Cardiac muscle cell (in vitro differentiated cells and primary cell): ENCODE results near the gene NT5DC2. TPM values are rescaled to one million over a fixed set of nuclear protein-coding genes. Genes with fewer than 3 reads are reported as not detected.
A peak's percentile ranks its signal among the peaks of the same experiment; 100 is the strongest.
"Not testable (repeated sequence)": the region's sequence is repeated elsewhere in the genome, so short reads cannot be mapped to it uniquely, and the experiment has no call there.

Source experiments
- DNase-seq, 2 donors: peaks; one replicate each; pipeline versions ENCODE4 v3.0.0 to v3.0.0-alpha.2; 2010 to 2017; ENCODE audit warnings: low read depth in 1 of 2, low spot score in 1 of 2
- H3K27ac ChIP-seq: fragments of 200-600 bp; sonication (generic); 2 replicates; pipeline ENCODE4 v1.5.1; 2016
- H3K27me3 ChIP-seq: fragments of 200-600 bp; sonication (generic); 2 replicates; pipeline ENCODE4 v1.6.0; 2016; ENCODE audit warnings: control low read depth
- H3K36me3 ChIP-seq: fragments of 200-600 bp; sonication (generic); 2 replicates; pipeline ENCODE4 v1.5.1; 2016; ENCODE audit warnings: control low read depth
- H3K4me1 ChIP-seq: fragments of 200-600 bp; sonication (generic); 2 replicates; pipeline ENCODE4 v1.8.1; 2017; ENCODE audit warnings: low read depth, mild to moderate bottlenecking, mixed run types
- H3K4me3 ChIP-seq: fragments of 200-600 bp; sonication (generic); 2 replicates; pipeline ENCODE4 v1.5.1; 2016; ENCODE audit warnings: mild to moderate bottlenecking
- H3K9me3 ChIP-seq: fragments of 200-600 bp; sonication (generic); 2 replicates; pipeline ENCODE4 v1.5.1; 2017; ENCODE audit warnings: low read depth, mild to moderate bottlenecking, control low read depth
- polyA plus RNA-seq: library from polyadenylated mRNA; unstranded; fragments of >200 nt; fragmentation: Nextera tagmentation; extraction: Ambion mirVana; gene quantifications from 2 replicates; pipeline ENCODE4 v1.2.1, GENCODE V29; 2016
- total RNA-seq: library from RNA; depleted of rRNA; stranded (reverse); fragments of >200 nt; gene quantifications from 2 replicates; pipeline ENCODE4 v1.2.3, GENCODE V29; 2016
- TF ChIP-seq, protein P1 (sequence below): IDR thresholded peaks from 2 replicates; pipeline ENCODE4 v1.5.1; 2012; ENCODE audit warnings: low read depth, mild to moderate bottlenecking, low read length

NT5DC2 gene
- total and polyA plus RNA-seq, 2 experiments from 2014 or later, result 120 to 233 TPM

DNA sequence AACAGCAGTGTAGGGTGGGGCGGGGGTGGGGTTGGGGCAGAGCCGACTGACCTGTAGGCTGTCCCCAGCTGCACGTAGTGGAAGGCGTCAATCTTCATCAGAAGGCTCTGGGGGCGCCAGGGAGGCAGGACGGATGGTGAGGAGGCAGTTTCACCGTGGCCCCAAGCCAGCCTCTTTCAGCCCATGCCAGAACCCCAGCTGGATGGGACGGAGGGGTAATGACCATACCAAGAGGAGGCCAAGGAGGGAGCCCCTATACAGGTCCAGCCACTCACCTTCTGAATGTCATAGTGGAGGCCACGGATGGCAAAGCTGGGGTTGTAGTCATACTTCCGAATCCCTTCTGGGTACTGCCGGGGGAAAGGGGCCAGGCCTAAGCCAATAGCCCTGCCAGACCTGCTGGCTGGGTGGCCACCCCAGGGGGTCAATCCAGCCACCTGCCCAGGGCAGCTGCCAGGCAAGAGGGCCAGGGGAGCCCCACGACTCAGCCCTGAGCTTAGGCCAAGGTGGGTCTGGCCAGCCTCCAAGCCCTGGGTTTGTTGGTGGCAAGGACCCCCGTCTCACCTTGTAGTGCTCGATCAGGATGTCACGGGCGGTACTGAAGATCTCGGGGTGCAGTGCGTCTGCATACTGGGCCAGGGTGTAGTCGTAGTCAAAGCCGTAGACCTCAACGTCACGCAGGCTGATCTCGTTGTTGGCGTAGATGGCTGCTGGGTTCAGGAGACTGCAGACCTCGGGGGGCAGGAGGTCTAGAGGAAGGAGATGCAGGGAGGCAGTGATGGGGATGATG, 4.9 kb downstream of the NT5DC2 start:
- Histone ChIP-seq H3K4me3 (no peak overlapping the region), H3K36me3 (peaks cover 20% of the 10 kb centered on the region), H3K4me1 (peaks cover 7% of the 10 kb centered on the region), H3K9me3 (no peaks in the 10 kb centered on the region), H3K27me3 (no peaks in the 10 kb centered on the region), H3K27ac (no peak overlapping the region)
- DNase-seq, result no peak
- TF ChIP-seq, protein P1, sequence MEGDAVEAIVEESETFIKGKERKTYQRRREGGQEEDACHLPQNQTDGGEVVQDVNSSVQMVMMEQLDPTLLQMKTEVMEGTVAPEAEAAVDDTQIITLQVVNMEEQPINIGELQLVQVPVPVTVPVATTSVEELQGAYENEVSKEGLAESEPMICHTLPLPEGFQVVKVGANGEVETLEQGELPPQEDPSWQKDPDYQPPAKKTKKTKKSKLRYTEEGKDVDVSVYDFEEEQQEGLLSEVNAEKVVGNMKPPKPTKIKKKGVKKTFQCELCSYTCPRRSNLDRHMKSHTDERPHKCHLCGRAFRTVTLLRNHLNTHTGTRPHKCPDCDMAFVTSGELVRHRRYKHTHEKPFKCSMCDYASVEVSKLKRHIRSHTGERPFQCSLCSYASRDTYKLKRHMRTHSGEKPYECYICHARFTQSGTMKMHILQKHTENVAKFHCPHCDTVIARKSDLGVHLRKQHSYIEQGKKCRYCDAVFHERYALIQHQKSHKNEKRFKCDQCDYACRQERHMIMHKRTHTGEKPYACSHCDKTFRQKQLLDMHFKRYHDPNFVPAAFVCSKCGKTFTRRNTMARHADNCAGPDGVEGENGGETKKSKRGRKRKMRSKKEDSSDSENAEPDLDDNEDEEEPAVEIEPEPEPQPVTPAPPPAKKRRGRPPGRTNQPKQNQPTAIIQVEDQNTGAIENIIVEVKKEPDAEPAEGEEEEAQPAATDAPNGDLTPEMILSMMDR, result no peak

DNA sequence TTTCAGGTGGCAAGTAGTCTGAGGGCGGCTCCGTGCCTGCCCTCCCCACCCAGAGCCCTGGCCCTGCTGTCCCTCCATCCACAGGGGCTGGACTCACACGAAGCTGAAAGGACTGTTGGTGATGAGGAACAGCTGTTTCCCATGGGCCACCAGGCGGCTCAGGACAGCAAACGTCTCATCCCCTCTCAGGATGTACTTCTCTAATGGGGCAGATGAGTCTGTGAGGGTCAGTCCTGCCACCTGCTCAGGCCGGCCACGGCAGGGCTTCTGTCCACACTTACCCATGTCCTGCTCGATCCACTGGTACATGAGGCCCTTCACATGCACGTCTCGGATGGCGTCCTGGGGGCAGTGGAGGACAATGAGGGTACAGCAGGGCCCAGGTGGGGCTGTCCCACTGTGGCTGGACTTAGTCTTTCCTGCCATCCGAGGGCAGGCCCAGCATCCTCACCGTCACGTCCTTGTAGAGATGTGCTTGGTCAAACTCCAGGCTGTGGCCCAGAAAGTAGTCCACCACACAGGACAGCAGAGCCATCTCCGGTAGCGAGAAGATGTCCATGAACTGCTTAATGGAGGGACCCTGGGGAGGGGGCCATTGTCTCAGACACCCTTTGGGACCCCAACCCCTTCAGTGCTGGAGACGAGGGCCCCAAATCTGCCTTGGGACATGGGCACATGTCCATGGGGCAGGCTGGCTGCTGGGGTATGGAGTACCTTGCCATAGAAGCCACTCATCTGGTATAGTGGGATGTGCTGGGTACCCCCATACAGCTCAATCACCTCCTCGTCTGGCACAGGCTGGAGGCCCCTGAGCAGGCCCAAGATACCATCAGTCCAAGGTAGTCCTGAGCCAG, 5.7 kb downstream of the NT5DC2 start:
- H3K9me3 ChIP-seq, result no peaks in the 10 kb centered on the region
- H3K36me3 ChIP-seq, result peaks cover 20% of the 10 kb centered on the region
- TF ChIP-seq, protein P1, result no peak
- no peaks in the 10 kb centered on the region for H3K27me3 ChIP-seq
- DNase-seq, result no peak
- H3K27ac ChIP-seq, result no peak overlapping the region
- no peak overlapping the region for H3K4me3 ChIP-seq
- H3K4me1 ChIP-seq, result peaks cover 7% of the 10 kb centered on the region

DNA sequence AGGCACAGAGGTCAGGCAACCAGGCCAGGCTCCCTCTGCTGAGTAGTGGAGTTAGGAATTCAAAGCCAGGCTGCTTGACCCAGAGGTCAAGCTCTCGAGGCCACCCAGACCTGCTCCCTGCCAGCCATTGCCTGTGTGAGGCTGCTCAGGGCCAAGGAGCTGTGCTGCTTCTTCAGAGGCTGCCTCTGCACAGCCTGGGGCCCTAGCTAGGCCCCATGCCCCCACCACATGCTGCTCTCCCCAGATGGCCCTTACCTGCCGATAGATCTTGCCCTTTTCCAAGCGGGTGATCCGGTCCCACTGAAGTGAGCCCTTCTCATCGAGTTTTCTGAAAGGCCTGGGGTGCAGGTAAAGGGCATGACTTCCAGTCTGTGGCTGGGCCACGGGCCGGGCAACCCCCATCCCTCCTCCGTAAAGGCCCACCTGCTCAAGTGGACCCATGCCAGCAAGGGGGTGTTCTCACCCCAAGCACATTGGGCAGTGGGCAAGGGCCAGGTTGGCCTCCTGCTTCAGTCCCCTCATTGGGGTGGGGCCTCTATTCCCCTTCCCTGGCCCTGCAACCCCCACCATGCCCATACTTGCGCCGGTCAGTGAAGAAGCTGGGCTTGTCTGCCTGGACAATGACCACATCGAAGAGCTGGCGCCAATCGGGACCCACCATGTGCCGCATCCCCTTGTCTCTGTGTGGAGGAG, 6.5 kb downstream of the NT5DC2 start:
- Histone ChIP-seq H3K36me3 (peaks cover 20% of the 10 kb centered on the region), H3K4me3 (no peak overlapping the region), H3K4me1 (peaks cover under 1% of the 10 kb centered on the region), H3K9me3 (no peaks in the 10 kb centered on the region), H3K27ac (peak overlapping the region; percentile 63), H3K27me3 (no peaks in the 10 kb centered on the region)
- TF ChIP-seq, protein P1, result no peak
- no peak for DNase-seq

DNA sequence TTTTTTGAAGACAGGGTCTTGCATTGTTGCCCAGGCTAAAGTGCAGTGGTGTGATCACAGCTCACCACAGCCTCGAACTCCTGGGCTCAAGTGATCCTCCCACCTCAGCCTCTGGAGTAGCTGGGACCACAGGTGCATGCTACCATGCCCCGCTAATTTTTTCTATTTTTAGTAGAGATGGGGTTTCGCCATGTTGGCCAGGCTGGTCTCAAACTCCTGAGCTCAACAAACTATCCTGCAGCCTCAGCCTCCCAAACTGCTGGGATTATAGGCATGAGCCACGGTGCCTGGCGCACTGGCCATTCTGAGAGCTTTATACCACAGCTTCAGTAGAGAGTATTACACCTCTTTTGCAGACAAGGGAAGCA, 7.0 kb downstream of the NT5DC2 start:
- Histone ChIP-seq H3K27ac (peak overlapping the region; percentile 63), H3K36me3 (peaks cover 20% of the 10 kb centered on the region)
- not testable (repeated sequence) for H3K4me1 ChIP-seq, H3K4me3 ChIP-seq, H3K9me3 ChIP-seq, DNase-seq, H3K27me3 ChIP-seq

DNA sequence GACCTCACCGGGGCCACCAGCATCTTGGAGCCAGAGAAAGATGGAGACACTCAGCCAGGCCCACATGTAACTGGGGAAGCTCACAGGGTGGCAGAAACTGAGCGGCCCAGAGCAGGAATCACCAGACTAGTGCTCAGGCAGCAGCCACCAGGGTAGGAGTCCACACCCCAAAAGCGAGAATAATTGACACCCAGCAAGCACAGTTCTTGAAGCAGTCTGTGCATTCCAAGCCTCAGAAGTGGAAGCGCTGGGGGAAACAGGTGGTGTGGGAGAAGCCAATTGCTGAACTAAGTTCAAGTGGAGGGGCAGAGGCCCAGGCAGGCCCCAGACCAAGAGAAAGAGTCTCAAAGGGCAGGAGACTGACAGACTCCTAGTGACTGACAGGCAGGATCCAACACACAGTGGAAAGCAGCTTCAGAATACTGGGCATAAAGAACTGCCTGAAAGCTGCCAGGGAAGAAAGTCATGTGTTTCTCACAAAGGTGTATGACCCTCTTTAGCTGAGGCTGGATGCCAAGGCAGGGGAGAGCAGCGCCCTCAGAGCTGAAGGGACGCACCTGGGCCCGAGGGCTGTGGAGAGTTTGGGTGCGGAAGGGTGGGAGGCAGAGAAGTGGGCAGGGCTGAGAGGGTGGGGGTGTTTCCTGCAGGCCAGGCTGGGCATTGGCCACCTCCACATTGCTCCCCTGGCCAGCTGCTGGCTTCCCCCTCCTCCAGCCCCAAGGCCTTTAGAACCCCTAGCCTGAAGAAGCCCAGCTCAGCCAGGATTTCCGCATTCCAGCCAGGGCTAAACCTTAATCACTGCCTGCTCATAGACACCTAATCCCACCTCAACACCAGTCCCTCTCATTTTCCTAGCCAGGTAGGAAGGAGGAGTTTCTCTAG, 7.7 kb downstream of the NT5DC2 start:
- H3K9me3 ChIP-seq, result no peaks in the 10 kb centered on the region
- H3K4me1 ChIP-seq, result no peaks in the 10 kb centered on the region
- TF ChIP-seq, protein P1, result no peak
- H3K27me3 ChIP-seq, result no peaks in the 10 kb centered on the region
- H3K27ac ChIP-seq, result peak overlapping the region; percentile 30
- H3K4me3 ChIP-seq, result no peak overlapping the region
- peaks cover 20% of the 10 kb centered on the region for H3K36me3 ChIP-seq
- DNase-seq, result no peak
